GM12878 (cell line): ENCODE results near the gene NFYC. TPM values are rescaled to one million over a fixed set of nuclear protein-coding genes. Genes with fewer than 3 reads are reported as not detected.
A peak's percentile ranks its signal among the peaks of the same experiment; 100 is the strongest.

Experiments
- ATAC-seq: fragments of 200-7000 bp; cut with Tn5 transposase; 3 replicates; pipeline ENCODE4 v1.9.1; 2020; ENCODE audit warnings: mild to moderate bottlenecking, moderate library complexity
- BruUV-seq: library from RNA; stranded (reverse); fragments of 400-500 nt; replicated peaks from 2 replicates; lab custom pipeline; 2021; lab: Mats Ljungman, UMichigan
- CTCF ChIA-PET: fragments of 300-600 bp; sonication (Branson Sonifier 250); formaldehyde crosslinking; extraction: SDS; loops from one replicate; lab custom pipeline; 2021; ENCODE audit warnings: inconsistent platforms; lab: Yijun Ruan, JAX
- POLR2A ChIA-PET: fragments of 350-600 bp; formaldehyde crosslinking; extraction: SDS; loops from one replicate; lab custom pipeline; 2021; ENCODE audit warnings: inconsistent platforms; lab: Charles Lee
- RAD21 ChIA-PET: fragments of 300-600 bp; sonication (Branson Sonifier 250); formaldehyde crosslinking; loops from one replicate; lab custom pipeline; 2023; ENCODE audit warnings: antibody characterized with exemption; ENCODE audit not compliant: unreplicated experiment; lab: Charles Lee
- SMC1A ChIA-PET: fragments of 300-600 bp; sonication (Branson Sonifier 250); formaldehyde crosslinking; loops from one replicate; lab custom pipeline; 2023; ENCODE audit not compliant: unreplicated experiment, uncharacterized antibody; lab: Charles Lee
- DNase-seq: peaks from one replicate; pipeline ENCODE4 v3.0.0-alpha.2; 2011; ENCODE audit warnings: low read depth, low spot score
- FAIRE-seq: peaks from 3 replicates; lab custom pipeline; 2011; peaks lifted over from hg19 to GRCh38; lab: Jason Lieb, UNC
- H2AFZ ChIP-seq: 2 replicates; pipeline ENCODE4 v1.6.0; 2011; ENCODE audit warnings: low read depth, low read length, control low read depth; ENCODE audit not compliant: control insufficient read depth
- H3K27ac ChIP-seq: 2 replicates; pipeline ENCODE4 v1.5.1; 2011; ENCODE audit warnings: control low read depth; ENCODE audit not compliant: control insufficient read depth, insufficient read depth
- H3K27me3 ChIP-seq, 2 experiments: replicated peaks in 1 of 2; 2 replicates each; pipeline versions ENCODE4 v1.6.0 to v1.6.1; 2011; ENCODE audit warnings: low read length in 1 of 2; ENCODE audit not compliant: control insufficient read depth in 2 of 2, insufficient read depth in 2 of 2
- H3K36me3 ChIP-seq, 2 experiments: 2 replicates each; pipeline ENCODE4 v1.5.1; 2011; ENCODE audit warnings: low read length in 1 of 2; ENCODE audit not compliant: control insufficient read depth in 2 of 2, insufficient read depth in 2 of 2
- H3K4me1 ChIP-seq: 2 replicates; pipeline ENCODE4 v1.6.1; 2011; ENCODE audit warnings: mild to moderate bottlenecking, low read length, moderate library complexity, mixed read lengths; ENCODE audit not compliant: control insufficient read depth, insufficient read depth
- H3K4me2 ChIP-seq: 2 replicates; pipeline ENCODE4 v1.6.0; 2011; ENCODE audit warnings: control low read depth; ENCODE audit not compliant: control insufficient read depth, insufficient read depth
- H3K4me3 ChIP-seq: fragments of 200-600 bp; sonication (generic); 2 replicates; pipeline ENCODE4 v1.5.1; 2016
- H3K79me2 ChIP-seq: 2 replicates; pipeline ENCODE4 v1.6.0; 2011; ENCODE audit warnings: low read length; ENCODE audit not compliant: control insufficient read depth, insufficient read depth
- H3K9ac ChIP-seq: 2 replicates; pipeline ENCODE4 v1.8.0; 2011; ENCODE audit warnings: low read length, control low read depth, mixed read lengths; ENCODE audit not compliant: control insufficient read depth, insufficient read depth
- H3K9me3 ChIP-seq: replicated peaks from 3 replicates; pipeline ENCODE4 v1.5.1; 2011; ENCODE audit warnings: mild to moderate bottlenecking, low read length; ENCODE audit not compliant: control insufficient read depth, insufficient read depth
- H4K20me1 ChIP-seq: 2 replicates; pipeline ENCODE4 v1.6.0; 2011; ENCODE audit not compliant: control insufficient read depth, insufficient read depth
- RELA ChIP-seq: fragments of 450-650 bp; IDR thresholded peaks from 2 replicates; pipeline ENCODE4 v1.8.0; 2014; ENCODE audit warnings: borderline replicate concordance; ENCODE audit not compliant: partially characterized antibody
- SREBF1 ChIP-seq: IDR thresholded peaks from 2 replicates; pipeline ENCODE4 v1.6.1; 2012; ENCODE audit warnings: mild to moderate bottlenecking, low read length
- TCF12 ChIP-seq: IDR thresholded peaks from 2 replicates; pipeline ENCODE4 v1.6.1; 2011; ENCODE audit warnings: low read depth, mild to moderate bottlenecking, low read length
- WGBS: methylation state at CpG from one replicate; pipeline ENCODE4 v1.1.6; 2016; ENCODE audit warnings: low lambda C conversion rate; ENCODE audit not compliant: insufficient replicate concordance, insufficient coverage; ENCODE audit errors: missing lambda C conversion rate; 5-methylcytosine and 5-hydroxymethylcytosine counted together
- in situ Hi-C: fragments of 300-500 bp; cut with MboI; formaldehyde crosslinking; loops from 9 replicates; pipeline ENCODE4 v1.14.3; 2018; ENCODE audit warnings: mixed read lengths
- intact Hi-C: fragments of 100-400 bp; cut with micrococcal nuclease; formaldehyde crosslinking; loops from one replicate; pipeline ENCODE4 v1.14.2; 2022; ENCODE audit not compliant: unreplicated experiment
- polyA plus RNA-seq, 11 experiments: library from polyadenylated mRNA; depleted of rRNA in 4 of 11; unstranded in 6 of 11; stranded (reverse) in 5 of 11; fragments of >200 nt; fragmentation: Nextera tagmentation in 4 of 11; fragmentation: Illumina TruSeq in 1 of 11; extraction: Ambion mirVana in 4 of 11; extraction: Trizol in 1 of 11; gene quantifications; 1 replicate in 1 of 11; 2 replicates in 10 of 11; pipeline versions ENCODE4 v1.2.1 to v1.2.3, GENCODE V29; 2011 to 2016; ENCODE audit warnings: inconsistent platforms in 2 of 11, missing spikeins in 2 of 11, low read depth in 1 of 11
- total RNA-seq, 4 experiments: library from RNA; depleted of rRNA in 3 of 4; stranded (reverse); fragments of >200 nt in 3 of 4; fragmentation: Illumina TruSeq in 1 of 4; extraction: Trizol in 1 of 4; gene quantifications; 2 replicates each; pipeline versions ENCODE4 v1.2.1 to v1.2.3, GENCODE V29; 2013 to 2021
- TF ChIP-seq, protein P1 (sequence below): fragments of 450-650 bp; IDR thresholded peaks from 2 replicates; pipeline ENCODE4 v1.6.1; 2016; ENCODE audit warnings: mild to moderate bottlenecking, moderate library complexity, borderline replicate concordance
- TF ChIP-seq, protein P2 (sequence below): IDR thresholded peaks from 2 replicates; pipeline ENCODE4 v1.6.1; 2011; ENCODE audit warnings: borderline replicate concordance, low read depth, mild to moderate bottlenecking, moderate library complexity, mixed read lengths, low read length; ENCODE audit not compliant: insufficient read depth; ENCODE audit errors: extremely low read length
- TF ChIP-seq, protein P3 (sequence below): fragments of 450-650 bp; IDR thresholded peaks from 2 replicates; pipeline ENCODE4 v1.6.1; 2017; ENCODE audit warnings: mild to moderate bottlenecking, moderate library complexity
- TF ChIP-seq, protein P4 (sequence below): fragments of 450-650 bp; IDR thresholded peaks from 2 replicates; pipeline ENCODE4 v1.6.1; 2018; ENCODE audit warnings: mild to moderate bottlenecking, low read depth, moderate library complexity; ENCODE audit not compliant: partially characterized antibody

NFYC gene
- total and polyA plus RNA-seq, 10 of the 15 experiments (the other 5 are each of a cell fraction or from before 2014, with no cell fraction given): 4.3 to 84.2 (median 58.3) TPM

DNA sequence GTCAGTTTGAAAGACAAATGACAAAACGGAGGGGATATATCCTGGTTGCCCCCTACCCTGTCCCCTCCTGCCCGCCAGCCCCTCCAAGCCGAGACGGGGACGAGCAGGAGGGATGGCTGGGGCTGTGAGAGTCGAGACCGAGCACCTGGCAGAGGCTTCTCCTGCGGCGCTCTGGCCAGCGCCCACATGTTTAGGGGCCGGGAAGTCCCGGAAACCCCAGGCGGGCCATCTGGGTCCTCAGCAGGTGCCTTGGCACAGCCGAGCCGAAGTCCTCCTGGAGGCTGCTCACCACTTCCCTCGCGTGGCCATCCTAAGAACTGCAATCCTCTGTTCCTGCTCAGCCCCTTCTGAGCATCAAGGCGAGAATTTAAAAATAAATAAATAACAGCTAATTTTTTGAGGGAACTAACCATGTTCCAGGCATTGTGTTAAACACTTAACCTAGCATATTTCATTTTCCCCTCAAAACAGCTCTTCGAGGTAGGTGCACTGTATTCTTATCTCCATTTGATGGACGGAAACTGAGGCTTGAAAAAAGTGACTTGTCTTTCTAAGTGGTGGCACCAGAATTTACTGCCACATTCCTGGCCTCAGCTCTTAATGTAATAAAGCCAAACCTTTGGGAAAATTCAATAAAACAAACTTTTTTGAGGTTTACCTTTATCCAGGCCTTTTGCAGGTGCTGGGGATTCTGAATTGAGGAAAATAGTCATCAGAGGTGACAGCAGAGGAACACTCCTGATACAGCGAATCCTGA is 22.6 kb upstream of the NFYC start:
- in situ Hi-C loops (no loop called here), intact Hi-C loops (loop anchor here (1.0 to 5.0 kb wide), 3 partner anchors 42 to 183 kb away; no protein-coding TSS in a partner anchor)
- CTCF ChIA-PET: interaction anchor here (0.6 to 3.8 kb wide), 37 partner anchors 9 to 525 kb away, joined by 3 to 21 read pairs (median 5); partner anchors contain the start of genes NFYC and ZNF684
- H4K20me1 ChIP-seq: no peaks in the 10 kb centered on the region
- H3K79me2 ChIP-seq: no peaks in the 10 kb centered on the region
- no peaks in the 10 kb centered on the region for H3K36me3 ChIP-seq
- FAIRE-seq (peak; percentile 93), DNase-seq (peak; percentile 43), ATAC-seq (peak; percentile 83)
- RAD21 ChIA-PET: interaction anchor here (0.8 to 1.6 kb wide), 8 partner anchors 22 to 181 kb away, joined by 3 to 12 read pairs (median 4); partner anchors contain the start of gene NFYC
- no peaks in the 10 kb centered on the region for H3K9me3 ChIP-seq
- peak overlapping the region; percentile 85 for H2AFZ ChIP-seq
- H3K4me2 ChIP-seq: peak overlapping the region; percentile 56
- POLR2A ChIA-PET: interaction anchor here (0.6 to 1.8 kb wide), 6 partner anchors 13 to 311 kb away, joined by 4 to 7 read pairs (median 5); partner anchors contain the start of genes CTPS1 and NFYC
- peaks cover 7% of the 10 kb centered on the region for H3K4me1 ChIP-seq
- no peaks in the 10 kb centered on the region for H3K27me3 ChIP-seq
- no peak overlapping the region for H3K27ac ChIP-seq
- H3K4me3 ChIP-seq: peak overlapping the region; percentile 59; the same call in 1 of the 2 replicates
- SMC1A ChIA-PET: interaction anchor here (0.7 to 9.6 kb wide), 18 partner anchors 12 to 181 kb away, joined by 3 to 72 read pairs (median 3); partner anchors contain the start of gene NFYC
- H3K9ac ChIP-seq: peak overlapping the region; percentile 24; the same call in 1 of the 2 replicates
- 4% methylated on average over 21 of the region's 21 CpGs for whole genome bisulfite sequencing
- no TSS peak for BruUV-seq
- peak; percentile 87 for TF ChIP-seq RELA
- TF ChIP-seq, protein P1, sequence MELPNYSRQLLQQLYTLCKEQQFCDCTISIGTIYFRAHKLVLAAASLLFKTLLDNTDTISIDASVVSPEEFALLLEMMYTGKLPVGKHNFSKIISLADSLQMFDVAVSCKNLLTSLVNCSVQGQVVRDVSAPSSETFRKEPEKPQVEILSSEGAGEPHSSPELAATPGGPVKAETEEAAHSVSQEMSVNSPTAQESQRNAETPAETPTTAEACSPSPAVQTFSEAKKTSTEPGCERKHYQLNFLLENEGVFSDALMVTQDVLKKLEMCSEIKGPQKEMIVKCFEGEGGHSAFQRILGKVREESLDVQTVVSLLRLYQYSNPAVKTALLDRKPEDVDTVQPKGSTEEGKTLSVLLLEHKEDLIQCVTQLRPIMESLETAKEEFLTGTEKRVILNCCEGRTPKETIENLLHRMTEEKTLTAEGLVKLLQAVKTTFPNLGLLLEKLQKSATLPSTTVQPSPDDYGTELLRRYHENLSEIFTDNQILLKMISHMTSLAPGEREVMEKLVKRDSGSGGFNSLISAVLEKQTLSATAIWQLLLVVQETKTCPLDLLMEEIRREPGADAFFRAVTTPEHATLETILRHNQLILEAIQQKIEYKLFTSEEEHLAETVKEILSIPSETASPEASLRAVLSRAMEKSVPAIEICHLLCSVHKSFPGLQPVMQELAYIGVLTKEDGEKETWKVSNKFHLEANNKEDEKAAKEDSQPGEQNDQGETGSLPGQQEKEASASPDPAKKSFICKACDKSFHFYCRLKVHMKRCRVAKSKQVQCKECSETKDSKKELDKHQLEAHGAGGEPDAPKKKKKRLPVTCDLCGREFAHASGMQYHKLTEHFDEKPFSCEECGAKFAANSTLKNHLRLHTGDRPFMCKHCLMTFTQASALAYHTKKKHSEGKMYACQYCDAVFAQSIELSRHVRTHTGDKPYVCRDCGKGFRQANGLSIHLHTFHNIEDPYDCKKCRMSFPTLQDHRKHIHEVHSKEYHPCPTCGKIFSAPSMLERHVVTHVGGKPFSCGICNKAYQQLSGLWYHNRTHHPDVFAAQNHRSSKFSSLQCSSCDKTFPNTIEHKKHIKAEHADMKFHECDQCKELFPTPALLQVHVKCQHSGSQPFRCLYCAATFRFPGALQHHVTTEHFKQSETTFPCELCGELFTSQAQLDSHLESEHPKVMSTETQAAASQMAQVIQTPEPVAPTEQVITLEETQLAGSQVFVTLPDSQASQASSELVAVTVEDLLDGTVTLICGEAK: no peak
- TF ChIP-seq SREBF1: no peak
- TF ChIP-seq, protein P2, sequence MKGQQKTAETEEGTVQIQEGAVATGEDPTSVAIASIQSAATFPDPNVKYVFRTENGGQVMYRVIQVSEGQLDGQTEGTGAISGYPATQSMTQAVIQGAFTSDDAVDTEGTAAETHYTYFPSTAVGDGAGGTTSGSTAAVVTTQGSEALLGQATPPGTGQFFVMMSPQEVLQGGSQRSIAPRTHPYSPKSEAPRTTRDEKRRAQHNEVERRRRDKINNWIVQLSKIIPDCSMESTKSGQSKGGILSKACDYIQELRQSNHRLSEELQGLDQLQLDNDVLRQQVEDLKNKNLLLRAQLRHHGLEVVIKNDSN: no peak
- TF ChIP-seq, protein P3, sequence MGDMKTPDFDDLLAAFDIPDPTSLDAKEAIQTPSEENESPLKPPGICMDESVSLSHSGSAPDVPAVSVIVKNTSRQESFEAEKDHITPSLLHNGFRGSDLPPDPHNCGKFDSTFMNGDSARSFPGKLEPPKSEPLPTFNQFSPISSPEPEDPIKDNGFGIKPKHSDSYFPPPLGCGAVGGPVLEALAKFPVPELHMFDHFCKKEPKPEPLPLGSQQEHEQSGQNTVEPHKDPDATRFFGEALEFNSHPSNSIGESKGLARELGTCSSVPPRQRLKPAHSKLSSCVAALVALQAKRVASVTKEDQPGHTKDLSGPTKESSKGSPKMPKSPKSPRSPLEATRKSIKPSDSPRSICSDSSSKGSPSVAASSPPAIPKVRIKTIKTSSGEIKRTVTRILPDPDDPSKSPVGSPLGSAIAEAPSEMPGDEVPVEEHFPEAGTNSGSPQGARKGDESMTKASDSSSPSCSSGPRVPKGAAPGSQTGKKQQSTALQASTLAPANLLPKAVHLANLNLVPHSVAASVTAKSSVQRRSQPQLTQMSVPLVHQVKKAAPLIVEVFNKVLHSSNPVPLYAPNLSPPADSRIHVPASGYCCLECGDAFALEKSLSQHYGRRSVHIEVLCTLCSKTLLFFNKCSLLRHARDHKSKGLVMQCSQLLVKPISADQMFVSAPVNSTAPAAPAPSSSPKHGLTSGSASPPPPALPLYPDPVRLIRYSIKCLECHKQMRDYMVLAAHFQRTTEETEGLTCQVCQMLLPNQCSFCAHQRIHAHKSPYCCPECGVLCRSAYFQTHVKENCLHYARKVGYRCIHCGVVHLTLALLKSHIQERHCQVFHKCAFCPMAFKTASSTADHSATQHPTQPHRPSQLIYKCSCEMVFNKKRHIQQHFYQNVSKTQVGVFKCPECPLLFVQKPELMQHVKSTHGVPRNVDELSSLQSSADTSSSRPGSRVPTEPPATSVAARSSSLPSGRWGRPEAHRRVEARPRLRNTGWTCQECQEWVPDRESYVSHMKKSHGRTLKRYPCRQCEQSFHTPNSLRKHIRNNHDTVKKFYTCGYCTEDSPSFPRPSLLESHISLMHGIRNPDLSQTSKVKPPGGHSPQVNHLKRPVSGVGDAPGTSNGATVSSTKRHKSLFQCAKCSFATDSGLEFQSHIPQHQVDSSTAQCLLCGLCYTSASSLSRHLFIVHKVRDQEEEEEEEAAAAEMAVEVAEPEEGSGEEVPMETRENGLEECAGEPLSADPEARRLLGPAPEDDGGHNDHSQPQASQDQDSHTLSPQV: 0 out of 2 replicates have a peak, but pooled peaks have one; percentile 16
- TF ChIP-seq TCF12: peak; percentile 98
- TF ChIP-seq, protein P4, sequence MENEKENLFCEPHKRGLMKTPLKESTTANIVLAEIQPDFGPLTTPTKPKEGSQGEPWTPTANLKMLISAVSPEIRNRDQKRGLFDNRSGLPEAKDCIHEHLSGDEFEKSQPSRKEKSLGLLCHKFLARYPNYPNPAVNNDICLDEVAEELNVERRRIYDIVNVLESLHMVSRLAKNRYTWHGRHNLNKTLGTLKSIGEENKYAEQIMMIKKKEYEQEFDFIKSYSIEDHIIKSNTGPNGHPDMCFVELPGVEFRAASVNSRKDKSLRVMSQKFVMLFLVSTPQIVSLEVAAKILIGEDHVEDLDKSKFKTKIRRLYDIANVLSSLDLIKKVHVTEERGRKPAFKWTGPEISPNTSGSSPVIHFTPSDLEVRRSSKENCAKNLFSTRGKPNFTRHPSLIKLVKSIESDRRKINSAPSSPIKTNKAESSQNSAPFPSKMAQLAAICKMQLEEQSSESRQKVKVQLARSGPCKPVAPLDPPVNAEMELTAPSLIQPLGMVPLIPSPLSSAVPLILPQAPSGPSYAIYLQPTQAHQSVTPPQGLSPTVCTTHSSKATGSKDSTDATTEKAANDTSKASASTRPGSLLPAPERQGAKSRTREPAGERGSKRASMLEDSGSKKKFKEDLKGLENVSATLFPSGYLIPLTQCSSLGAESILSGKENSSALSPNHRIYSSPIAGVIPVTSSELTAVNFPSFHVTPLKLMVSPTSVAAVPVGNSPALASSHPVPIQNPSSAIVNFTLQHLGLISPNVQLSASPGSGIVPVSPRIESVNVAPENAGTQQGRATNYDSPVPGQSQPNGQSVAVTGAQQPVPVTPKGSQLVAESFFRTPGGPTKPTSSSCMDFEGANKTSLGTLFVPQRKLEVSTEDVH: no peak
